Measurements from ENCODE around the gene MCF2L2. TPM values are rescaled to one million over a fixed set of nuclear protein-coding genes. Genes with fewer than 3 reads are reported as not detected.
A peak's percentile ranks its signal among the peaks of the same experiment; 100 is the strongest.

MCF2L2 gene
- total and polyA plus RNA-seq, 2 of the 13 experiments (the other 11 are each of a cell fraction or from before 2014, with no cell fraction given), result not detected

DNA sequence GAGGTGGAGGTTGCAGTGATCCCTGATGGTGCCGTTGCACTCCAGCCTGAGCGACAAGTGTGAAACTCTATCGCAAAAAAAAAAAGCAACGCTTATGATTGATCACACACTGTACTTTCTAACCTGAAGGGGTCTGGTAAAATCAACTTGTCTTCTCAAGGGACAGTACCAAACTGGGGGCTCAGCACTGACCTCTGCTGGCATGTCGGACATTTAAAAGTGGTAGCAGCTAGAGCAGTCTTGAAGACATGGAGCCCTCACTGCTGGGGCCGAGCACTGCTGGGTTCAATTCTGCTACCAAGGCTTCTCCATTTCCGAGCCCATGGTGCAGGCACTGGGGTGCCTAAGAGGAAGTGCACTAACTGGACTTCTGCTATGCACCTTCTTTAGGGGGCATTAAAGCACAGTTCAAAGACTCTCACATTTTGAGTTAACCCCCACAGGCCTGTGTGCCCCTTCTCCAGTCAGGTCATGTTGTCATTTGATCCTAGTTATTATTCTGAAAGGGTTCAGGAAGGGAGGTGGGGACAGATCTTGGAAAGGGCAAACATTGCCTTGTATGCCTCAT lies 239.4 kb downstream of the MCF2L2 start:
- no peak overlapping the region for H3K4me2 ChIP-seq (ENCODE audit: low read depth, low read length)
- POLR2A ChIA-PET, result no interaction called here
- no peaks in the 10 kb centered on the region for H3K79me2 ChIP-seq (ENCODE audit: insufficient read depth, low read length)
- in situ Hi-C loops (cut with HindIII; ENCODE audit: extremely low pct_ligation_motif_present, low pct_unique_long_range_greater_than_20kb) (no loop called here), intact Hi-C loops (cut with micrococcal nuclease; ENCODE audit: unreplicated experiment) (loop anchor here (1.0 kb wide), 1 partner anchor 67 kb away; no protein-coding TSS in a partner anchor)
- peak; percentile 88 for ATAC-seq
- H3K9ac ChIP-seq (ENCODE audit: insufficient read depth, low read depth, low read length), result no peak overlapping the region
- BruUV-seq (replicated peaks), result no TSS peak
- H3K9me3 ChIP-seq (ENCODE audit: low read length), result no peaks in the 10 kb centered on the region
- no peak overlapping the region for H2AFZ ChIP-seq (ENCODE audit: low read length)
- H3K4me1 ChIP-seq (ENCODE audit: insufficient read depth, low read length), result no peaks in the 10 kb centered on the region
- peak; percentile 21 for FAIRE-seq
- H3K4me3 ChIP-seq (replicated peaks in 1 of 3; ENCODE audit: insufficient read depth in 1 of 3, low read depth in 2 of 3, low read length in 3 of 3), result no peak overlapping the region
- no peaks in the 10 kb centered on the region for H3K36me3 ChIP-seq (replicated peaks in 1 of 2; ENCODE audit: control insufficient read depth in 1 of 2, insufficient read depth in 2 of 2, low read length in 2 of 2)
- peaks cover 0 to 14% of the 10 kb centered on the region in 2 experiments; a peak in 3 of 5 replicates for H3K27me3 ChIP-seq (ENCODE audit: control insufficient read depth in 1 of 2, insufficient read depth in 2 of 2, low read length in 2 of 2)
- no peak overlapping the region for H3K27ac ChIP-seq (ENCODE audit: extremely low read length, insufficient read depth, low read length)
- H4K20me1 ChIP-seq (ENCODE audit: insufficient read depth, low read length), result no peaks in the 10 kb centered on the region
- peak; percentile 10 for DNase-seq (ENCODE audit: low spot score)
- whole genome bisulfite sequencing (ENCODE audit: low lambda C conversion rate), result 24% methylated on average over 4 of the region's 7 CpGs
- CTCF ChIA-PET (ENCODE audit: low intra/inter-chr PET ratio, low total read pairs), result interaction anchor here (1.1 to 1.6 kb wide), 2 partner anchors 67 to 193 kb away, joined by 3 read pairs; no protein-coding TSS in a partner anchor
- TF ChIP-seq, protein P1, sequence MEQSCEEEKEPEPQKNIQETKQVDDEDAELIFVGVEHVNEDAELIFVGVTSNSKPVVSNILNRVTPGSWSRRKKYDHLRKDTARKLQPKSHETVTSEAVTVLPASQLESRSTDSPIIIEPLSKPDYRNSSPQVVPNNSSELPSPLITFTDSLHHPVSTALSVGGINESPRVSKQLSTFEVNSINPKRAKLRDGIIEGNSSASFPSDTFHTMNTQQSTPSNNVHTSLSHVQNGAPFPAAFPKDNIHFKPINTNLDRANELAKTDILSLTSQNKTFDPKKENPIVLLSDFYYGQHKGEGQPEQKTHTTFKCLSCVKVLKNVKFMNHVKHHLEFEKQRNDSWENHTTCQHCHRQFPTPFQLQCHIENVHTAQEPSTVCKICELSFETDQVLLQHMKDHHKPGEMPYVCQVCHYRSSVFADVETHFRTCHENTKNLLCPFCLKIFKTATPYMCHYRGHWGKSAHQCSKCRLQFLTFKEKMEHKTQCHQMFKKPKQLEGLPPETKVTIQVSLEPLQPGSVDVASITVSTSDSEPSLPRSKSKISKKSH (CRISPR knock-in tag; IDR thresholded peaks at IDR 0.05; ENCODE audit: borderline replicate concordance), result no peak
- peak; percentile 25; the same call in 1 of the 2 replicates for TF ChIP-seq SMC3 (IDR thresholded peaks at IDR 0.05; ENCODE audit: low read length)
- TF ChIP-seq, protein P2, sequence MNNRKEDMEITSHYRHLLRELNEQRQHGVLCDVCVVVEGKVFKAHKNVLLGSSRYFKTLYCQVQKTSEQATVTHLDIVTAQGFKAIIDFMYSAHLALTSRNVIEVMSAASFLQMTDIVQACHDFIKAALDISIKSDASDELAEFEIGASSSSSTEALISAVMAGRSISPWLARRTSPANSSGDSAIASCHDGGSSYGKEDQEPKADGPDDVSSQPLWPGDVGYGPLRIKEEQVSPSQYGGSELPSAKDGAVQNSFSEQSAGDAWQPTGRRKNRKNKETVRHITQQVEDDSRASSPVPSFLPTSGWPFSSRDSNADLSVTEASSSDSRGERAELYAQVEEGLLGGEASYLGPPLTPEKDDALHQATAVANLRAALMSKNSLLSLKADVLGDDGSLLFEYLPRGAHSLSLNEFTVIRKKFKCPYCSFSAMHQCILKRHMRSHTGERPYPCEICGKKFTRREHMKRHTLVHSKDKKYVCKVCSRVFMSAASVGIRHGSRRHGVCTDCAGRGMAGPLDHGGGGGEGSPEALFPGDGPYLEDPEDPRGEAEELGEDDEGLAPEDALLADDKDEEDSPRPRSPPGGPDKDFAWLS (CRISPR knock-in tag; IDR thresholded peaks at IDR 0.05; ENCODE audit: borderline replicate concordance), result no peak
- no peak for TF ChIP-seq ZNF225 (CRISPR knock-in tag; IDR thresholded peaks at IDR 0.05)
- TF ChIP-seq ZNF737 (CRISPR knock-in tag; IDR thresholded peaks at IDR 0.05; ENCODE audit: borderline replicate concordance), result no peak
- TF ChIP-seq, protein P3, sequence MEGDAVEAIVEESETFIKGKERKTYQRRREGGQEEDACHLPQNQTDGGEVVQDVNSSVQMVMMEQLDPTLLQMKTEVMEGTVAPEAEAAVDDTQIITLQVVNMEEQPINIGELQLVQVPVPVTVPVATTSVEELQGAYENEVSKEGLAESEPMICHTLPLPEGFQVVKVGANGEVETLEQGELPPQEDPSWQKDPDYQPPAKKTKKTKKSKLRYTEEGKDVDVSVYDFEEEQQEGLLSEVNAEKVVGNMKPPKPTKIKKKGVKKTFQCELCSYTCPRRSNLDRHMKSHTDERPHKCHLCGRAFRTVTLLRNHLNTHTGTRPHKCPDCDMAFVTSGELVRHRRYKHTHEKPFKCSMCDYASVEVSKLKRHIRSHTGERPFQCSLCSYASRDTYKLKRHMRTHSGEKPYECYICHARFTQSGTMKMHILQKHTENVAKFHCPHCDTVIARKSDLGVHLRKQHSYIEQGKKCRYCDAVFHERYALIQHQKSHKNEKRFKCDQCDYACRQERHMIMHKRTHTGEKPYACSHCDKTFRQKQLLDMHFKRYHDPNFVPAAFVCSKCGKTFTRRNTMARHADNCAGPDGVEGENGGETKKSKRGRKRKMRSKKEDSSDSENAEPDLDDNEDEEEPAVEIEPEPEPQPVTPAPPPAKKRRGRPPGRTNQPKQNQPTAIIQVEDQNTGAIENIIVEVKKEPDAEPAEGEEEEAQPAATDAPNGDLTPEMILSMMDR (CRISPR knock-in tag; IDR thresholded peaks at IDR 0.05), result peak; percentile 55
- TF ChIP-seq, protein P4, sequence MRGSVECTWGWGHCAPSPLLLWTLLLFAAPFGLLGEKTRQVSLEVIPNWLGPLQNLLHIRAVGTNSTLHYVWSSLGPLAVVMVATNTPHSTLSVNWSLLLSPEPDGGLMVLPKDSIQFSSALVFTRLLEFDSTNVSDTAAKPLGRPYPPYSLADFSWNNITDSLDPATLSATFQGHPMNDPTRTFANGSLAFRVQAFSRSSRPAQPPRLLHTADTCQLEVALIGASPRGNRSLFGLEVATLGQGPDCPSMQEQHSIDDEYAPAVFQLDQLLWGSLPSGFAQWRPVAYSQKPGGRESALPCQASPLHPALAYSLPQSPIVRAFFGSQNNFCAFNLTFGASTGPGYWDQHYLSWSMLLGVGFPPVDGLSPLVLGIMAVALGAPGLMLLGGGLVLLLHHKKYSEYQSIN (CRISPR knock-in tag; IDR thresholded peaks at IDR 0.05; ENCODE audit: borderline replicate concordance), result no peak
- TF ChIP-seq ZBTB21 (CRISPR knock-in tag; IDR thresholded peaks at IDR 0.05), result no peak
- no peak for TF ChIP-seq ZNF460 (CRISPR knock-in tag; IDR thresholded peaks at IDR 0.05; ENCODE audit: borderline replicate concordance)
- TF ChIP-seq, protein P5, sequence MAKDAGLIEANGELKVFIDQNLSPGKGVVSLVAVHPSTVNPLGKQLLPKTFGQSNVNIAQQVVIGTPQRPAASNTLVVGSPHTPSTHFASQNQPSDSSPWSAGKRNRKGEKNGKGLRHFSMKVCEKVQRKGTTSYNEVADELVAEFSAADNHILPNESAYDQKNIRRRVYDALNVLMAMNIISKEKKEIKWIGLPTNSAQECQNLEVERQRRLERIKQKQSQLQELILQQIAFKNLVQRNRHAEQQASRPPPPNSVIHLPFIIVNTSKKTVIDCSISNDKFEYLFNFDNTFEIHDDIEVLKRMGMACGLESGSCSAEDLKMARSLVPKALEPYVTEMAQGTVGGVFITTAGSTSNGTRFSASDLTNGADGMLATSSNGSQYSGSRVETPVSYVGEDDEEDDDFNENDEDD (CRISPR knock-in tag; IDR thresholded peaks at IDR 0.05; ENCODE audit: borderline replicate concordance), result no peak
- no peak for TF ChIP-seq HDAC2 (CRISPR knock-in tag; IDR thresholded peaks at IDR 0.05)
- no peak for TF ChIP-seq NFIB (CRISPR knock-in tag; IDR thresholded peaks at IDR 0.05; ENCODE audit: borderline replicate concordance)
- TF ChIP-seq, protein P6, sequence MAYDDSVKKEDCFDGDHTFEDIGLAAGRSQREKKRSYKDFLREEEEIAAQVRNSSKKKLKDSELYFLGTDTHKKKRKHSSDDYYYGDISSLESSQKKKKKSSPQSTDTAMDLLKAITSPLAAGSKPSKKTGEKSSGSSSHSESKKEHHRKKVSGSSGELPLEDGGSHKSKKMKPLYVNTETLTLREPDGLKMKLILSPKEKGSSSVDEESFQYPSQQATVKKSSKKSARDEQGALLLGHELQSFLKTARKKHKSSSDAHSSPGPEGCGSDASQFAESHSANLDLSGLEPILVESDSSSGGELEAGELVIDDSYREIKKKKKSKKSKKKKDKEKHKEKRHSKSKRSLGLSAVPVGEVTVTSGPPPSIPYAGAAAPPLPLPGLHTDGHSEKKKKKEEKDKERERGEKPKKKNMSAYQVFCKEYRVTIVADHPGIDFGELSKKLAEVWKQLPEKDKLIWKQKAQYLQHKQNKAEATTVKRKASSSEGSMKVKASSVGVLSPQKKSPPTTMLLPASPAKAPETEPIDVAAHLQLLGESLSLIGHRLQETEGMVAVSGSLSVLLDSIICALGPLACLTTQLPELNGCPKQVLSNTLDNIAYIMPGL (CRISPR knock-in tag; IDR thresholded peaks at IDR 0.05; ENCODE audit: borderline replicate concordance in 1 of 2, low read depth in 1 of 2), result no peak

All from HepG2 (cell line).